Gastroesophageal sphincter (tissue), 4 donors: ENCODE results near the gene NGEF. TPM values are rescaled to one million over a fixed set of nuclear protein-coding genes. Genes with fewer than 3 reads are reported as not detected.
"Not testable (repeated sequence)": the region's sequence is repeated elsewhere in the genome, so short reads cannot be mapped to it uniquely, and the experiment has no call there.

Experiments
- ATAC-seq: fragments of 150-250 bp; one replicate; pipeline ENCODE4 v1.9.1; 2016; ENCODE audit warnings: mild to moderate bottlenecking, moderate library complexity
- H3K27ac ChIP-seq, 4 donors: fragments of 200-600 bp; sonication (generic) in 3 of 4; 1 replicate in 3 of 4; 2 replicates in 1 of 4; pipeline ENCODE4 v1.5.1; 2016 to 2019
- H3K27me3 ChIP-seq: fragments of 200-600 bp; sonication (generic); one replicate; pipeline ENCODE4 v1.5.1; 2019
- H3K36me3 ChIP-seq, 2 donors: fragments of 200-600 bp; sonication (generic); one replicate each; pipeline ENCODE4 v1.5.1; 2019; ENCODE audit warnings: control low read depth in 1 of 2
- H3K4me1 ChIP-seq, 3 donors: fragments of 200-600 bp; sonication (generic); 1 replicate in 2 of 3; 2 replicates in 1 of 3; pipeline ENCODE4 v1.5.1; 2016 to 2019; ENCODE audit warnings: control low read depth in 2 of 3
- H3K4me3 ChIP-seq, 2 donors: fragments of 200-600 bp; sonication (generic); one replicate each; pipeline ENCODE4 v1.5.1; 2019; ENCODE audit warnings: mild to moderate bottlenecking in 1 of 2, moderate library complexity in 1 of 2
- H3K9me3 ChIP-seq, 3 donors: fragments of 200-600 bp; sonication (generic); one replicate each; pipeline ENCODE4 v1.5.1; 2017 to 2019; ENCODE audit warnings: control low read depth in 2 of 3
- CTCF ChIP-seq, 4 experiments: fragments of 200-600 bp in 2 of 4; fragments of 450-650 bp in 2 of 4; sonication (generic) in 1 of 4; IDR thresholded peaks; one replicate each; pipeline ENCODE4 v1.5.1; 2017 to 2019; ENCODE audit warnings: antibody characterized with exemption in 4 of 4, mild to moderate bottlenecking in 2 of 4, moderate library complexity in 2 of 4
- EP300 ChIP-seq: sonication (generic); formaldehyde crosslinking; IDR thresholded peaks from one replicate; pipeline ENCODE4 v1.6.1; 2017; ENCODE audit warnings: antibody characterized with exemption, mild to moderate bottlenecking
- POLR2A ChIP-seq, 2 donors: fragments of 450-650 bp; IDR thresholded peaks; one replicate each; pipeline ENCODE4 v1.6.1; 2017; ENCODE audit warnings: antibody characterized with exemption in 2 of 2, mild to moderate bottlenecking in 2 of 2, moderate library complexity in 1 of 2
- POLR2AphosphoS5 ChIP-seq: sonication (generic); formaldehyde crosslinking; IDR thresholded peaks from one replicate; pipeline ENCODE4 v1.6.1; 2017; ENCODE audit warnings: antibody characterized with exemption
- WGBS, 2 donors: methylation state at CpG; one replicate each; pipeline ENCODE4 v1.1.5; 2018; ENCODE audit warnings: low coverage in 1 of 2; 5-methylcytosine and 5-hydroxymethylcytosine counted together
- total RNA-seq, 4 donors: library from RNA; depleted of rRNA; stranded (reverse); fragments of >200 nt; gene quantifications; one replicate each; pipeline ENCODE4 v1.1.0, GENCODE V29; 2016

Gene NGEF
- total RNA-seq, 4 donors from 2014 or later = 0.40 to 0.49 (median 0.46) TPM; not detected in 1

GRCh38 chr2:233023007-233023760 is 10.1 kb upstream of the NGEF start:
- no peaks in the 10 kb centered on the region for H3K4me1 ChIP-seq
- TF ChIP-seq POLR2A (IDR thresholded peaks at IDR 0.05) (no peak), POLR2AphosphoS5 (no peak), EP300 (no peak), CTCF (IDR thresholded peaks at IDR 0.05) (no peak)
- no peak overlapping the region for H3K27ac ChIP-seq
- H3K4me3 ChIP-seq = no peak overlapping the region
- H3K36me3 ChIP-seq = no peaks in the 10 kb centered on the region
- H3K27me3 ChIP-seq = no peaks in the 10 kb centered on the region
- peaks cover 0 to 4% (median 0%) of the 10 kb centered on the region in 3 donors for H3K9me3 ChIP-seq
- no peak for ATAC-seq
- 87% methylated on average over 8 of the region's 18 CpGs; no CpG with 5 or more reads in 1 of the 2 donors for WGBS, 2 donors

- 93 to 100% methylated on average over 1 to 2 of the region's 8 CpGs for WGBS, 2 donors
- Histone ChIP-seq H3K9me3 (peaks cover 0 to 8% (median 0%) of the 10 kb centered on the region in 3 donors), H3K27ac (no peak overlapping the region), H3K4me1 (no peaks in the 10 kb centered on the region), H3K27me3 (no peaks in the 10 kb centered on the region), H3K4me3 (no peak overlapping the region), H3K36me3 (no peaks in the 10 kb centered on the region)
- TF ChIP-seq POLR2A (IDR thresholded peaks at IDR 0.05) (no peak), EP300 (no peak), POLR2AphosphoS5 (no peak), CTCF (IDR thresholded peaks at IDR 0.05) (no peak)
- ATAC-seq = no peak
Measured at GRCh38 chr2:233022561-233022960, 9.5 kb upstream of the NGEF start.

DNA sequence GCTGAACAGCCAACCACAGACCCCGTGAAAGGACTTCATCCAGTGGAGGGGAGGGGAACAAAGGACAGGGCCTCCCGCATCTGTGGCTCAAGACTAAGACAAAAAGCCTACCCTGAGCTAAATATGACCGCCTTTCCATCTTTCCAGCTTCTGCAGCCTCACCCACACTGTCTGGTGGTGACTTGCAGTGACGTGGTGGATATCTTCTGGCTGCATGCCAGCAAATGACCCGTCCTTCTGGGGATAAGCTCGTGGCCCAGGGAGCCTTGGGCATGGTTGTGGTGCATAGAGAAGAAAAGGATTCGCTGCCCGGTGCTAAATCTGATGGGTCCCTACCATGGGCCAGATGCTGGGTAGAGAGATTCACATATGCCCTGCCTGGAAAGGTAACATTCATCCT is 8.7 kb upstream of the NGEF start:
- H3K4me1 ChIP-seq = no peaks in the 10 kb centered on the region
- no peaks in the 10 kb centered on the region for H3K36me3 ChIP-seq
- no peak overlapping the region for H3K27ac ChIP-seq
- peaks cover 0 to 8% (median 0%) of the 10 kb centered on the region in 3 donors for H3K9me3 ChIP-seq
- no peak overlapping the region for H3K4me3 ChIP-seq
- WGBS, 2 donors = 67 to 89% methylated on average over 1 to 3 of the region's 8 CpGs
- ATAC-seq = no peak
- TF ChIP-seq POLR2AphosphoS5 (no peak), CTCF (IDR thresholded peaks at IDR 0.05) (no peak), POLR2A (IDR thresholded peaks at IDR 0.05) (no peak), EP300 (no peak)
- H3K27me3 ChIP-seq = no peaks in the 10 kb centered on the region

GRCh38 chr2:233020454-233020853 is 7.4 kb upstream of the NGEF start:
- no peak overlapping the region for H3K27ac ChIP-seq
- H3K27me3 ChIP-seq = no peaks in the 10 kb centered on the region
- no peak overlapping the region for H3K4me3 ChIP-seq
- peaks cover 0 to 8% (median 0%) of the 10 kb centered on the region in 3 donors for H3K9me3 ChIP-seq
- H3K4me1 ChIP-seq = no peaks in the 10 kb centered on the region
- WGBS, 2 donors = 65 to 74% methylated on average over 2 of the region's 2 CpGs
- no peaks in the 10 kb centered on the region for H3K36me3 ChIP-seq
- ATAC-seq = no peak
- no peak for TF ChIP-seq CTCF (IDR thresholded peaks at IDR 0.05)
- TF ChIP-seq POLR2A (IDR thresholded peaks at IDR 0.05) = no peak
- TF ChIP-seq POLR2AphosphoS5 = no peak
- no peak for TF ChIP-seq EP300

GRCh38 chr2:233019610-233020009 is 6.6 kb upstream of the NGEF start:
- not testable (repeated sequence) for ATAC-seq, H3K27me3 ChIP-seq, H3K36me3 ChIP-seq, H3K4me3 ChIP-seq, H3K27ac ChIP-seq, H3K9me3 ChIP-seq, H3K4me1 ChIP-seq
- WGBS, 2 donors = 75 to 100% methylated on average over 2 to 4 of the region's 4 CpGs
